ENCODE data around the gene BCCIP. TPM values are rescaled to one million over a fixed set of nuclear protein-coding genes. Genes with fewer than 3 reads are reported as not detected.

The BCCIP gene
- total RNA-seq, 1 donor from 2014 or later = 68.1 TPM

DNA sequence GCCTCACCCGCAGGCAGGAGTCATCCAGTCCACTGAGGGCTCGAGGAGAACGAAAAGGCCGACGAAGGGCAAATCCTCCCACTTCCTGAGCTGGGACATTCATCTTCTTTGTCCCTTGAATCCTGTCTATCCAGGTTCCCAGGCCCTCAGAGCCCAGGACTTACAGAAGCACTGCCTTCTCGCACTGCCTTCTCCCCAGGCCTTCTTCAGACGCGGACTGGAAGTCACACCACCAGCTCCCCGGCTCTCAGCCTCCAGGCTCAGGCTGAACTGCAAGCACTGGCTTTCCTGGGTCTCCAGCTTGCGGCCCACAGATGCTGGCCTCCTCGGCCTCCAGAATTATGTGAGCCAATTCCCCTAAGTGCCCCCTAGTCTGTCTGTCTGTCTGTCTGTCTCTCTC, 41.3 kb upstream of the BCCIP start:
- Mint-ChIP-seq H3K4me3 (ENCODE audit: unreplicated experiment) (no peak overlapping the region), H3K4me1 (ENCODE audit: low read depth, unreplicated experiment) (peaks cover 11% of the 10 kb centered on the region), H3K9me3 (ENCODE audit: unreplicated experiment) (peaks cover 14% of the 10 kb centered on the region), H3K27ac (ENCODE audit: unreplicated experiment) (no peak overlapping the region), H3K27me3 (ENCODE audit: low read depth, unreplicated experiment) (peaks cover 21% of the 10 kb centered on the region), H3K36me3 (ENCODE audit: low read depth, unreplicated experiment) (peaks cover 9% of the 10 kb centered on the region)
- Histone ChIP-seq H3K9me3 (ENCODE audit: insufficient read depth, low read depth, low read length) (no peaks in the 10 kb centered on the region), H3K79me2 (ENCODE audit: insufficient read depth, low read length) (no peaks in the 10 kb centered on the region), H3K27ac (ENCODE audit: low read depth, low read length) (no peak overlapping the region), H4K20me1 (ENCODE audit: insufficient read depth, low read length) (no peaks in the 10 kb centered on the region), H3K4me3 (ENCODE audit: insufficient read depth, low read depth, low read length) (no peak overlapping the region), H3K4me2 (ENCODE audit: low read length) (no peak overlapping the region), H3K4me1 (ENCODE audit: insufficient read depth, low read length) (no peaks in the 10 kb centered on the region), H2AFZ (ENCODE audit: low read depth, low read length) (no peak overlapping the region), H3K9ac (ENCODE audit: low read length) (no peak overlapping the region), H3K27me3 (ENCODE audit: insufficient read depth, low read length) (no peaks in the 10 kb centered on the region), H3K36me3 (ENCODE audit: insufficient read depth, low read length) (no peaks in the 10 kb centered on the region)
- no peak for TF ChIP-seq EZH2 (IDR thresholded peaks at IDR 0.05; ENCODE audit: insufficient read depth, low read length)
- TF ChIP-seq, protein P1, sequence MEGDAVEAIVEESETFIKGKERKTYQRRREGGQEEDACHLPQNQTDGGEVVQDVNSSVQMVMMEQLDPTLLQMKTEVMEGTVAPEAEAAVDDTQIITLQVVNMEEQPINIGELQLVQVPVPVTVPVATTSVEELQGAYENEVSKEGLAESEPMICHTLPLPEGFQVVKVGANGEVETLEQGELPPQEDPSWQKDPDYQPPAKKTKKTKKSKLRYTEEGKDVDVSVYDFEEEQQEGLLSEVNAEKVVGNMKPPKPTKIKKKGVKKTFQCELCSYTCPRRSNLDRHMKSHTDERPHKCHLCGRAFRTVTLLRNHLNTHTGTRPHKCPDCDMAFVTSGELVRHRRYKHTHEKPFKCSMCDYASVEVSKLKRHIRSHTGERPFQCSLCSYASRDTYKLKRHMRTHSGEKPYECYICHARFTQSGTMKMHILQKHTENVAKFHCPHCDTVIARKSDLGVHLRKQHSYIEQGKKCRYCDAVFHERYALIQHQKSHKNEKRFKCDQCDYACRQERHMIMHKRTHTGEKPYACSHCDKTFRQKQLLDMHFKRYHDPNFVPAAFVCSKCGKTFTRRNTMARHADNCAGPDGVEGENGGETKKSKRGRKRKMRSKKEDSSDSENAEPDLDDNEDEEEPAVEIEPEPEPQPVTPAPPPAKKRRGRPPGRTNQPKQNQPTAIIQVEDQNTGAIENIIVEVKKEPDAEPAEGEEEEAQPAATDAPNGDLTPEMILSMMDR (IDR thresholded peaks at IDR 0.05; ENCODE audit: insufficient read depth, low read depth, low read length) = no peak
- no peak for DNase-seq (ENCODE audit: low read depth)
- FAIRE-seq = no peak

DNA sequence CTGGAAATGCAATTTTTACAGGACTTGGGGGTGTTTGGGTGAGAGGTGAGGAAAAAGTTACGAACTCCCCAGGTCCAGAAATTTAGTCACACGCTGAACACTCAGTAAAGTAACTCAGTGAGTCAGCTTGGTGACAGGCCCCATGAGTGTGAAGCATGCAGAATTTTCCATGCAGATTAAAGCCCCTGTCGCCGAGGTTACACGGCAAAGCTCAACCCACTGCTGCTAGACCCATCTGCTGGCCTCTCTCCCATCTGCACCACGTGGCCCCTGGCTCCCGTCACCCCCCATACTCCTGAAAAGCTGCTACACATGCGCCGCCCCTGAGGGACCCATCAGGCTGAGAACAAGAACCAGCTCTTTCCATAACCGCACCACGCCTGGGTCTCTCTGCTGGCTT, 40.7 kb upstream of the BCCIP start:
- H3K4me1 ChIP-seq (ENCODE audit: insufficient read depth, low read length) = no peaks in the 10 kb centered on the region
- no peaks in the 10 kb centered on the region for H3K79me2 ChIP-seq (ENCODE audit: insufficient read depth, low read length)
- TF ChIP-seq, protein P1 (IDR thresholded peaks at IDR 0.05; ENCODE audit: insufficient read depth, low read depth, low read length) = no peak
- no peak for TF ChIP-seq EZH2 (IDR thresholded peaks at IDR 0.05; ENCODE audit: insufficient read depth, low read length)
- peaks cover 17% of the 10 kb centered on the region for H3K27me3 Mint-ChIP-seq (ENCODE audit: low read depth, unreplicated experiment)
- H3K4me2 ChIP-seq (ENCODE audit: low read length) = no peak overlapping the region
- peaks cover 14% of the 10 kb centered on the region for H3K9me3 Mint-ChIP-seq (ENCODE audit: unreplicated experiment)
- FAIRE-seq (no peak), DNase-seq (ENCODE audit: low read depth) (no peak)
- H3K36me3 ChIP-seq (ENCODE audit: insufficient read depth, low read length) = no peaks in the 10 kb centered on the region
- H3K4me3 Mint-ChIP-seq (ENCODE audit: unreplicated experiment) = no peak overlapping the region
- H3K27ac Mint-ChIP-seq (ENCODE audit: unreplicated experiment) = no peak overlapping the region
- peaks cover 11% of the 10 kb centered on the region for H3K36me3 Mint-ChIP-seq (ENCODE audit: low read depth, unreplicated experiment)
- no peak overlapping the region for H2AFZ ChIP-seq (ENCODE audit: low read depth, low read length)
- no peak overlapping the region for H3K9ac ChIP-seq (ENCODE audit: low read length)
- H4K20me1 ChIP-seq (ENCODE audit: insufficient read depth, low read length) = no peaks in the 10 kb centered on the region
- no peak overlapping the region for H3K27ac ChIP-seq (ENCODE audit: low read depth, low read length)
- no peaks in the 10 kb centered on the region for H3K27me3 ChIP-seq (ENCODE audit: insufficient read depth, low read length)
- H3K4me3 ChIP-seq (ENCODE audit: insufficient read depth, low read depth, low read length) = no peak overlapping the region
- no peaks in the 10 kb centered on the region for H3K9me3 ChIP-seq (ENCODE audit: insufficient read depth, low read depth, low read length)
- peaks cover 14% of the 10 kb centered on the region for H3K4me1 Mint-ChIP-seq (ENCODE audit: low read depth, unreplicated experiment)

DNA sequence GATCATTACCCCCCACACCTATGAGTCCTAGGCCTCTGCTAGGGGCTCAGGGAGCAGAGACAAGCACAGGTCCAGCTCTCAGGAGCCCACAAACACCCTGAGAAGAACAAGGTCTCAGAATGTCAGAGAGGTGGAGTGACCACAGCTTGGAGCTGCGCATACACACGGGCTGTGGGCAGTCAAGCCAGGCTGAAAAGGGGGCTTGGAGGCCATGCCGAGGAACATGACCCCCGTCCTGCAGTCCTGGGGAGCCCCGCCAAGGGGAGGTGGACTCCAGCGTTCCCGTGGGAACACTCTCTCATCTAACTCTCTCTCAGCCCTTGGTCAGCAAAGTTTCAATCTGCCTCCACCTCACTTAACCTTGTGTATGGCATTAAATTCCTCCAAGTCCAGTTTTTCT, 39.9 kb upstream of the BCCIP start:
- peaks cover 12% of the 10 kb centered on the region for H3K27me3 Mint-ChIP-seq (ENCODE audit: low read depth, unreplicated experiment)
- DNase-seq (ENCODE audit: low read depth) (no peak), FAIRE-seq (no peak)
- Histone ChIP-seq H3K9me3 (ENCODE audit: insufficient read depth, low read depth, low read length) (no peaks in the 10 kb centered on the region), H3K4me1 (ENCODE audit: insufficient read depth, low read length) (no peaks in the 10 kb centered on the region), H3K79me2 (ENCODE audit: insufficient read depth, low read length) (no peaks in the 10 kb centered on the region), H3K4me2 (ENCODE audit: low read length) (no peak overlapping the region), H4K20me1 (ENCODE audit: insufficient read depth, low read length) (no peaks in the 10 kb centered on the region), H3K9ac (ENCODE audit: low read length) (no peak overlapping the region), H3K4me3 (ENCODE audit: insufficient read depth, low read depth, low read length) (no peak overlapping the region), H2AFZ (ENCODE audit: low read depth, low read length) (no peak overlapping the region), H3K36me3 (ENCODE audit: insufficient read depth, low read length) (no peaks in the 10 kb centered on the region), H3K27me3 (ENCODE audit: insufficient read depth, low read length) (no peaks in the 10 kb centered on the region), H3K27ac (ENCODE audit: low read depth, low read length) (no peak overlapping the region)
- H3K36me3 Mint-ChIP-seq (ENCODE audit: low read depth, unreplicated experiment) = peaks cover 13% of the 10 kb centered on the region
- no peak overlapping the region for H3K4me3 Mint-ChIP-seq (ENCODE audit: unreplicated experiment)
- peaks cover 17% of the 10 kb centered on the region for H3K4me1 Mint-ChIP-seq (ENCODE audit: low read depth, unreplicated experiment)
- peaks cover 10% of the 10 kb centered on the region for H3K9me3 Mint-ChIP-seq (ENCODE audit: unreplicated experiment)
- no peak for TF ChIP-seq EZH2 (IDR thresholded peaks at IDR 0.05; ENCODE audit: insufficient read depth, low read length)
- TF ChIP-seq, protein P1 (IDR thresholded peaks at IDR 0.05; ENCODE audit: insufficient read depth, low read depth, low read length) = no peak
- no peak overlapping the region for H3K27ac Mint-ChIP-seq (ENCODE audit: unreplicated experiment)

Data from astrocyte (in vitro differentiated cells and primary cell).